ENCODE results near the gene ABL1. TPM values are rescaled to one million over a fixed set of nuclear protein-coding genes. Genes with fewer than 3 reads are reported as not detected.

The ABL1 gene
- total RNA-seq, 2 donors from 2014 or later: 34.9 to 35.8 TPM

DNA sequence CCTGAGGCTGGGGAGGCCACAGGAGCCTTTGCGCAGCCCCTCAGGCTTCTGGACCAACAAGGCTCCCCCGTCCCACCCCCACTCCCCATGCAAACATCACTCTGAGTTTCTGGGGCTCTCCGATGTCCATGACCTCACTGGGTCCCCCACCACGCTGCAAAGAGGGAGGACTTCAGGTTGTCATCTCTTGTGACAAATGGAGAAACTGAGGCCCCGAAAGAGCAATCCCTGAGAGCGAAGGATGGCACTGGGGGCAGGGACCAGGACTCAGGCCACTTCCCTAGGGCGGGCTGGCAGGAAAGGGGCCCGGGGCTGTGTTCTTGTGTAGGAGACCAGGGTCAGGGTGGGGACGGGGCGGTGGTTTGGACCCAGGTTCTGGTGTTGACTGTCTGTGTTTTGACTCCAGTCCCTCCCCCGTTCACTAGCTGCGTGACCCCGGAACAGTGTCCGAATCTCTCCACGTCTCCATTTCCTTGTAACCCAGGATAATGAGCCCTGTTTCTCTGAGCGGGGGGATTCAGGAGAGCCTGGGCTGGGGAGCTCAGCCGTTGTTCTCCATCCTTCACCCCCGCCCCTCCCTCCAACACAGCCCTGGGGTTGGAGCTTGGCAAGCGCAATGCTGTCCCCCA lies 90.1 kb downstream of the ABL1 start:
- Mint-ChIP-seq H3K27ac (no peak overlapping the region), H3K36me3 (ENCODE audit: low read depth) (no peaks in the 10 kb centered on the region), H3K4me1 (peaks cover 2% of the 10 kb centered on the region), H3K4me3 (no peak overlapping the region), H3K27me3 (peaks cover 39% of the 10 kb centered on the region)
- DNase-seq (no peak), ATAC-seq (no peak)
- H3K9me3 ChIP-seq (ENCODE audit: control insufficient read depth, low read length, poor library complexity, severe bottlenecking): no peaks in the 10 kb centered on the region

DNA sequence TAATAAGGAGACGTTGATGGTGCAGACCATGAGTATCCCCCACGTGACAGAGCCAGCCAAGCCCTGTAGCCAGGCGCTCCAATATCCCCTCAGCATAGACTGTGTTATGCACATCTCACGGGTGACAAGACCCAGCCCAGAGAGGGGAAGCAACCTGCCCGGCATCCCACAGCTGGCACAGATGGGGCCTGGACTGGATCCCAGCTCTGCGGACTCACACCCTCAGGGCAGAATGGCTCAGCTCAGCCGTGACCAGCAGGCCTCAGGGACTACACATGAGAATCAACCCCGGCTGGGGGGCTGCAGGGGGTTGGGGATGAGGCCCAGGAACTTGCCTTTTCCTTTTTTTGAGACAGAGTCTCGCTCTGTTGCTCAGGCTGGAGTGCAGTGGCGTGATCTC lies 92.3 kb downstream of the ABL1 start:
- H3K4me3 Mint-ChIP-seq: no peak overlapping the region
- DNase-seq (no peak), ATAC-seq (no peak)
- H3K27me3 Mint-ChIP-seq: peaks cover 41% of the 10 kb centered on the region
- no peaks in the 10 kb centered on the region for H3K36me3 Mint-ChIP-seq (ENCODE audit: low read depth)
- H3K27ac Mint-ChIP-seq: no peak overlapping the region
- peaks cover 5% of the 10 kb centered on the region for H3K4me1 Mint-ChIP-seq
- no peaks in the 10 kb centered on the region for H3K9me3 ChIP-seq (ENCODE audit: control insufficient read depth, low read length, poor library complexity, severe bottlenecking)

DNA sequence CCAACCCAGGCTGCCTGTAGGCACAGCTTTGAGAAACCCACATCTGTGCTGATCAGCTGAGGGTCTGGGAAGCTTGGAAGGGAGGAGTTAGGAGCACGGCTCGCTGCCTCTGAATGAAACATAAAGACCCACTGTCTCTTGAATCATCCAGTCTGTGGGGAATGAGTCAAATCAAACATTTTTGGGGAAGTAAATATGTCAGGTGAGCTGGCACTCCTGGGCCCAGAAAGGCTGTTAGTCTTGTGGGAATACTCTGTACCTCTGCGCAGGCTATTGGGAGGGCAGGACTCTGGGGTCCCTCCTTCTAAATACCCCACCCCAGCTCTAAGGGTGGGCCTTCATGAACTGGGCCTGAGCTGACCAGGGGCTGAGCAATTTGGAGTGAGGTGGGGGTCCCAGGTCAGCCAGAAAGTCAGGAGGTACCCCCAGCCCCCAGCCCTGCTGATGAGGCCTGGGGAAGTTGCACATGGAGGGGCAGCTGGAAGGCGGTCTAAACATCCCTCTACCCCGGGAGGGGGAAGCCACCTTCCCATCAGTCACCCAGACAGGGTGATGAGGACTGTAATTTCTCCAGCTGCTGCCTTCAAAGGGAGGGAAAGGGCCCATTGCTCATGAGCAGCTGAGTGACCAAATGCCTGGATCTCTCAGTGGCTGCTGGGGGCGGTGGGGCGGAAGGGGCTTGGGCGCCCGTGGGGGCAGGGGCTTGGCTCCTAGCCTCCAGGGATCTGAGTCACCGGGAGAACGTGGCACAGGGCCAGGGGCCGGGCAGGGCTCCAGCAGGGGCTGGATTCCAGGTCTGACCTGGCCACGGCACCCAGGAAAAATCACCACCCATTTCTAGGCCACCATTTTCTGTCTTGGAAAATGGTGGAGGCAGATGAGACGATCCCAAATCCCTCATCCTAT lies 93.2 kb downstream of the ABL1 start:
- H3K4me1 Mint-ChIP-seq: peaks cover 9% of the 10 kb centered on the region
- DNase-seq (no peak), ATAC-seq (no peak)
- no peak overlapping the region for H3K27ac Mint-ChIP-seq
- H3K36me3 Mint-ChIP-seq (ENCODE audit: low read depth): peaks cover 2% of the 10 kb centered on the region
- H3K27me3 Mint-ChIP-seq: peaks cover 41% of the 10 kb centered on the region
- H3K4me3 Mint-ChIP-seq: no peak overlapping the region
- H3K9me3 ChIP-seq (ENCODE audit: control insufficient read depth, low read length, poor library complexity, severe bottlenecking): no peaks in the 10 kb centered on the region

DNA sequence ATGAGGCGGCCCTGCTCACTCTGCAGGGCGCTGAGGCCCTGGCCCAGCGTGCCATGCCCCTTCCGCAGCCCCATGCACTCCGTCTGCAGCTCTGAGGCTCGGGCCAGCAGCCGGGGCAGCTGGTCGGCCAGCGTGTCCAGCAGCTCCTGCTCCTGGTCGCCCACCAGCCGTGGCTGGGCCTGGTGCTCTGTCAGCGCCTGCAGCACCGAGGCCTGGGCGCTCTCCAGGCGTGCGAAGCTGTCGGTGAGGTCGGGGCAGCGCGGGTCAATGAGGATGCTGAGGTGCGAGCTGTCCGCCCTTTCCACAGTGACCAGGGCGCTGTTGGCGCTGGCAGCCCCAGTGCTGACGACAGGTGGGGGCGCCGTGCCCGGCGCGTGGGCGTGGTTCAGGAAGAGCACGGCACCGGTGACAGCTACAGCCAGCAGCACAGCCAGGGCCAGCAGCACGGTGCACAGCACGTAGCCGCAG lies 94.6 kb downstream of the ABL1 start:
- peaks cover 51% of the 10 kb centered on the region for H3K27me3 Mint-ChIP-seq
- H3K9me3 ChIP-seq (ENCODE audit: control insufficient read depth, low read length, poor library complexity, severe bottlenecking): no peaks in the 10 kb centered on the region
- H3K27ac Mint-ChIP-seq: no peak overlapping the region
- no peak for DNase-seq
- peaks cover 2% of the 10 kb centered on the region for H3K36me3 Mint-ChIP-seq (ENCODE audit: low read depth)
- H3K4me3 Mint-ChIP-seq: no peak overlapping the region
- H3K4me1 Mint-ChIP-seq: peaks cover 9% of the 10 kb centered on the region
- no peak for ATAC-seq

DNA sequence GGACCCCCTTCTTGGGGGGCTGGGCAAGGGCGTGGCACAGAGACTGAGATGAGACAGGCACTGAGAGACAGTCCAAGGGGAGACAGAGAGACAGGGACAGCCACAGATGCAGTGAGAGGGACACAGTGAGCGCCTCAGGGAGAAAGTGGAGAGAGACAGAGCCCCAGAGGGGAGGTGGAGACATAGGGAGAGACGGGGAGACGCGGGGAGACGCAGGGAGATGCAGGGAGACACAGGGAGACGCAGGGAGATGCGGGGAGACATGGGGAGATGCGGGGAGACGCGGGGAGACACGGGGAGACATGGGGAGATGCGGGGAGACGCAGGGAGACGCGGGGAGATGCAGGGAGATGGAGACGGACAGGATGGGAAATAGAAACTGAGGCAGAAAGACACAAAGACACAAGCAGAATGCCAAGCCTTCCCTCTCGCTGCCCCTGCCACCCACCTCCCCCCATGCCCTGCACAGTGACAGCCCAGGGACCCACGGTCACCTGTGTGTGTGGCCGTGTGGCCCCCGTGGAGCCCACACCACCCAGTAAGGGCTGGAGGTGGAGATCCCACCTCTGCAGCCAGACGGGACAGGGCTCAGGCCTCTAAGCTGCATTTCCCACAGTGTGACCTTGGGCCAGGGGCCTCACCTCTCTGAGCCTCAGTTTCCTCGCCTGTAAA lies 95.2 kb downstream of the ABL1 start:
- H3K4me1 Mint-ChIP-seq: peaks cover 9% of the 10 kb centered on the region
- ATAC-seq (no peak), DNase-seq (no peak)
- H3K27me3 Mint-ChIP-seq: peaks cover 58% of the 10 kb centered on the region
- no peak overlapping the region for H3K27ac Mint-ChIP-seq
- H3K9me3 ChIP-seq (ENCODE audit: control insufficient read depth, low read length, poor library complexity, severe bottlenecking): no peaks in the 10 kb centered on the region
- H3K36me3 Mint-ChIP-seq (ENCODE audit: low read depth): peaks cover 2% of the 10 kb centered on the region
- H3K4me3 Mint-ChIP-seq: no peak overlapping the region

DNA sequence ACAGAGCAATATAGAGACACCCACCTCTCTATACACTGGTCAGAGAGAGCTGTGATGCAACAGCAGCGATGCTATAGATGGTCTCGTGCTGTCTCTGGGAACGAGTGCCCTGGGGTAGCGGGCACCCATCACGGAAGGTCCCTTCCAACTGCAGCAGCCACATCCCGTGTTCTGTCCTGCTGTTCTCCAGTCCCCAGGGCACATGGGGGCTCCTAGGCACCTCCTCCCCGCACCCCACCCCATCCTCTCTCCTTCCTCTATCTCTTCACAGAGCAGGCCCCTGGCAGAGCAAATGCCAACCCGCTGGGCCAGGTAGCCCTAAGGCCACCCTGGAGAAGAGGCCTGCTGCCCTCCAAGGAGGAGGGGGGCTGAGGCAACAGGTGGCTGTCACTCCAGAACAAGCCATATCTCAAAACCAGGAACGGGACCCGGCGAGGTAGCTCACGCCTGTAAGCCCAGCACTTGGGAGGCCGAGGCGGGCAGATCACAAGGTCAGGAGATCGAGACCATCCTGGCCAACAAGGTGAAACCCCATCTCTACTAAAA lies 95.8 kb downstream of the ABL1 start:
- H3K27me3 Mint-ChIP-seq: peaks cover 61% of the 10 kb centered on the region
- no peaks in the 10 kb centered on the region for H3K9me3 ChIP-seq (ENCODE audit: control insufficient read depth, low read length, poor library complexity, severe bottlenecking)
- H3K4me1 Mint-ChIP-seq: peaks cover 9% of the 10 kb centered on the region
- ATAC-seq (no peak), DNase-seq (no peak)
- H3K27ac Mint-ChIP-seq: no peak overlapping the region
- H3K36me3 Mint-ChIP-seq (ENCODE audit: low read depth): peaks cover 2% of the 10 kb centered on the region
- no peak overlapping the region for H3K4me3 Mint-ChIP-seq

DNA sequence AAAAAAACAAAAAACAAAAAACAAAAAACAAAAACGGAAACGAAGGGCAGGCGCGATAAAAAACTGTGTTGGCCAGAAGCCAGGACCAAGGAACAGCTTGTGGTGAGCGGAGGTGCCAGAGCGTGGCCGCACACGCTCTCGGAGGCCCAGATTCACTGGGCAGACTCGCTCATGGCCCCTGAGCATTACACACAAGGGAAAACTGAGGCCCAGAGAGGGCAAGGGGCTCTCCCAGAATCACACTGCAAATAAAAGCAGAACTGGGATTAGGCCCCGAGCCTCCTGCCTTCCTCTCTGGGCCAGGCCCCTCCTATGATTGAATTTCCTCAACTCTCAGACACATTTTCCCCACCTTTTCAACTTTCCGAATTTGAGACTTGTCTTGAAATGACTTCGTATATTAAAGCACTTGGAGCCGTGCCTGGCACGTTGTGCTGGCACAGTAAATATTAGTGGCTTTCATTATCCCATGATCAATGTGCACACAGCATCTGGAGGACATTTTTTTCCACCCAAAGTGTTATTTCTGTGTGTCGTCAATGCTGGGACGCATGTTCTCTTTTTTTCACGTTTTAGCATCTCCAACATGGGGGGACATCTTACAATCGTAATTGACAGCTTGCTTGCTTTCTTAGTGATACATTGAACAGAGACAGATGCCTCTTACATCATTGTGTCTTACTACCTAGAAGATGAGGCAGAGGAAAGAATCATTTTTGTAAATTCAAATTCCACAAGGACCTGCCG lies 96.6 kb downstream of the ABL1 start:
- no peak overlapping the region for H3K27ac Mint-ChIP-seq
- ATAC-seq (no peak), DNase-seq (no peak)
- no peak overlapping the region for H3K4me3 Mint-ChIP-seq
- H3K36me3 Mint-ChIP-seq (ENCODE audit: low read depth): peaks cover 3% of the 10 kb centered on the region
- no peaks in the 10 kb centered on the region for H3K9me3 ChIP-seq (ENCODE audit: control insufficient read depth, low read length, poor library complexity, severe bottlenecking)
- peaks cover 63% of the 10 kb centered on the region for H3K27me3 Mint-ChIP-seq
- peaks cover 9% of the 10 kb centered on the region for H3K4me1 Mint-ChIP-seq

DNA sequence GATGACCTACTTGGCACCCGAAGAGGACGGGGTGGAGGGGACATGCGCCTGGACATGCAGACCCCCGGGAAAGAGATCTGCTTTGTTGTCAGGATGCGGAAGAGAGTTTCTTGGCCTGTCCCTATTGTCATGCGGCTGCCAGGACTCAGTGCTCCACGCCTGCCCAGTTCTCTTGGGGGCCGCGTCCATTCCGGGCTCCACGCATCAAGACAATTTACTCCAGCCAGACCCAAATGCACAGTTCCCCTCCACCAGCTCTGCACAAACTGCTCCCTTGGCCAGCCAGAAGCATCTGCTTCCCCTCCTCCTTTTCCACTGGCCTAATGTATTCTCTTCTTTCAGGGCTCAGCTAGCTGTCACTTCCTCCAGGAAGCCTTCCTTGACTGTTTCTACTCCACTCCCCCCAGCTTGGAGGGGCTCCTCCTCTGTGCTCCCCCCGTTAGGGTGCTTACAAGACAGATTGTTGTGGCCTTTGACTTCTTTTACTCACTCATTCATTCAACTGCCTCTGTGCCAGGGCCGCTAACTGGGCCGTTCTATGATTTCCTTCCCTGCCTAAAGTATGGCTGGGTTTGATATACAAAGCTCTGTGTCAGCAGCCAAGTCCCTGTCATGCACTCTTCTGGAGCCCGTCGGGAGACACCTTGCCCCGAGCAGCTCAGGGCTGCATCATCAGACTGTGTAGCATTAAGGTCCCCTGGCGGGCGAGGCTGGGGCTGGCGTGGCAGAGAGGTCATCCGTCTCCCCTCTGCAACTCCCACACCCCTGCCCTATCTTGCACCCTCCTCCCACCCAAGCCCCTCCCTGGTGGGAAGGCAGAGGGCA lies 97.4 kb downstream of the ABL1 start:
- H3K9me3 ChIP-seq (ENCODE audit: control insufficient read depth, low read length, poor library complexity, severe bottlenecking): no peaks in the 10 kb centered on the region
- peaks cover 6% of the 10 kb centered on the region for H3K36me3 Mint-ChIP-seq (ENCODE audit: low read depth)
- peaks cover 12% of the 10 kb centered on the region for H3K4me1 Mint-ChIP-seq
- ATAC-seq: no peak
- H3K27ac Mint-ChIP-seq: no peak overlapping the region
- H3K27me3 Mint-ChIP-seq: peaks cover 71% of the 10 kb centered on the region
- no peak for DNase-seq
- no peak overlapping the region for H3K4me3 Mint-ChIP-seq

DNA sequence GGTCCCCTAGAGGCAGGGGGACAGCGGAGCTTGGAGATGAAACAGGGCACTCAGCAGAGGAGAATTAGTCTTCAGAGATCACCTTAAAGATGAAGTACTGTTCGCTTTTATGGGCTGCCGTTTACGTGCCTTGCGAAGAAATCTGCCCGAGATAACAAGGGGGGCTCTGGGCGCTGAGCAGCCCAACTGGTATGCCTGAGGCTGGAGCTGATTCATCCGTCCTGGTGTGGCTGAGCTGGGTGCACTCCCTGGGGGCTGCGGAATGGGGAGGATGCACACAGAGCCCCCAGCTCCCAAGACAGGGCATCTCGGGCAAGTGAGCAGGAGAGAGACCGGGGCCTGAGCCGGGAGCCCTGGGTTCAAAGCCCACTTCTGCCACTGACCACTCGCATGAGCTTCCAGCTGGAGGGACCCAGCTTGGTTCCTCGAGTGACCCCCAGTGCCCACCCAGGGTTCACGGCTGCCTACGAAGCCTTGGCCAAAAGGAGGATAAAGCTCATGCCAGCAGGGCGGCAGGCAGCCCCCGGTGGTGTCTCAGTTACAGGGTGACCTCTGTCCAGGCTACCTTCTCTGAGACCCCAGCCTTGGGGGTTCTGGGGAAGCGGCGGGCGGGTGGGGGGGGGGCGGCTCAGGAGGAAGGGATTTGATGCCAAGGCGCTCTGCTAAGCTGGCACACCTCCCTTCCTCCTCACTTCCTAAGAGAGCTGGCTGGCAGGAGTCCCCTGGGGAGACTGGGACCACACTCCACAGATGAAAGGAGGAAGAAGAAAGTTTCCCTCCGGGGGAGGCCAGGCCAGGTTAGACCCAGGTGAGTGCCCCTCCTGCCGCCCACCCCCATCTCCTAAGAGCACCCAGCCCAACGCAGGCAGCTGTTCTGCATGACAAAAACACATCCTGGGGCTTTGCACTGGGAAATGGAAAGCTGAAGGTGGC lies 98.3 kb downstream of the ABL1 start:
- H3K27me3 Mint-ChIP-seq: peaks cover 70% of the 10 kb centered on the region
- DNase-seq: no peak
- H3K4me3 Mint-ChIP-seq: no peak overlapping the region
- no peak for ATAC-seq
- H3K27ac Mint-ChIP-seq: no peak overlapping the region
- peaks cover 12% of the 10 kb centered on the region for H3K4me1 Mint-ChIP-seq
- peaks cover 6% of the 10 kb centered on the region for H3K36me3 Mint-ChIP-seq (ENCODE audit: low read depth)
- H3K9me3 ChIP-seq (ENCODE audit: control insufficient read depth, low read length, poor library complexity, severe bottlenecking): no peaks in the 10 kb centered on the region

DNA sequence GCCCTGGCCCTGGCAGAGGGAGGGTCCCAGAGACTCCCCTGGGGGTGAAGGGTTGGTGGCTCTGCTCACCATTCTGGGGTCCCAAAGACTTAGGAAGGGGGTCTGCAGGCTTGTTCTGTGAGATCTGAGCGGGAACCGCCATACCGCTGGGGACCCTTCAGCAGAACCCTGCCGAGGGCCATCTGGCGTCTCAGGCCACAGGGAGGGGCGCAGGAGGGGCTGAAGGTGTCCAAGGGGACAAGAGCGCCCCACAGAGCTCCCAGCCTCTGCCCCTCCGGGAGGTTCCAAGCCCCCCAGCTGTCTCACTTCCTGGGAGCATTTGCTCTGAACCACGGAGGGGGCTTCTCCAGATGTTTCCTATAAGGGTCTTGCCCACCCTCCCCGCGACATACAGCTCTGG lies 99.2 kb downstream of the ABL1 start:
- Mint-ChIP-seq H3K4me3 (no peak overlapping the region), H3K27ac (no peak overlapping the region), H3K27me3 (peaks cover 70% of the 10 kb centered on the region), H3K4me1 (peaks cover 14% of the 10 kb centered on the region), H3K36me3 (ENCODE audit: low read depth) (peaks cover 6% of the 10 kb centered on the region)
- H3K9me3 ChIP-seq (ENCODE audit: control insufficient read depth, low read length, poor library complexity, severe bottlenecking): no peaks in the 10 kb centered on the region
- DNase-seq: no peak
- ATAC-seq: no peak
